Gastrocnemius medialis (tissue), 4 donors: ENCODE results near the gene THAP11. TPM values are rescaled to one million over a fixed set of nuclear protein-coding genes. Genes with fewer than 3 reads are reported as not detected.

Source experiments
- ATAC-seq, 2 donors: fragments of 150-250 bp; one replicate each; pipeline ENCODE4 v1.9.1; 2016
- DNase-seq, 2 donors: peaks; one replicate each; pipeline ENCODE4 v3.0.0-alpha.2; 2019
- H3K27ac ChIP-seq, 4 donors: fragments of 200-600 bp; sonication (generic); 1 replicate in 1 of 4; 2 replicates in 3 of 4; pipeline ENCODE4 v1.5.1; 2016 to 2018; ENCODE audit warnings: mild to moderate bottlenecking in 2 of 4, moderate library complexity in 1 of 4
- H3K27me3 ChIP-seq, 3 donors: fragments of 200-600 bp; sonication (generic) in 2 of 3; 1 replicate in 1 of 3; 2 replicates in 2 of 3; pipeline versions ENCODE4 v1.5.1 to v1.6.0; 2016 to 2019; ENCODE audit warnings: mild to moderate bottlenecking in 1 of 3, moderate library complexity in 1 of 3
- H3K36me3 ChIP-seq, 2 donors: fragments of 200-600 bp; sonication (generic) in 1 of 2; one replicate each; pipeline ENCODE4 v1.5.1; 2017 to 2018
- H3K4me1 ChIP-seq, 2 donors: fragments of 200-600 bp; sonication (generic) in 1 of 2; one replicate each; pipeline ENCODE4 v1.5.1; 2016 to 2017; ENCODE audit warnings: mild to moderate bottlenecking in 2 of 2
- H3K4me3 ChIP-seq, 4 donors: fragments of 200-600 bp; sonication (generic) in 3 of 4; 1 replicate in 1 of 4; 2 replicates in 3 of 4; pipeline ENCODE4 v1.5.1; 2016 to 2019; ENCODE audit warnings: mild to moderate bottlenecking in 2 of 4
- H3K9me3 ChIP-seq, 3 donors: fragments of 200-600 bp; sonication (generic) in 2 of 3; 1 replicate in 1 of 3; 2 replicates in 2 of 3; pipeline ENCODE4 v1.5.1; 2016 to 2019
- POLR2A ChIP-seq, 2 donors: fragments of 450-650 bp; IDR thresholded peaks; one replicate each; pipeline ENCODE4 v1.6.1; 2017; ENCODE audit warnings: antibody characterized with exemption in 2 of 2, mild to moderate bottlenecking in 2 of 2, moderate library complexity in 2 of 2
- in situ Hi-C, 4 donors: fragments of 200-750 bp; cut with MboI; loops; one replicate each; pipeline versions ENCODE4 v1.15.0 to v1.8.0; 2017; ENCODE audit warnings: low sequenced_read_pairs in 4 of 4
- intact Hi-C: fragments of 100-400 bp; cut with DNase I; formaldehyde crosslinking; loops from one replicate; pipeline ENCODE4 v1.15.1; 2023; ENCODE audit warnings: low total_unique reads
- total RNA-seq, 4 donors: library from RNA; depleted of rRNA; stranded (reverse); fragments of >200 nt; gene quantifications; one replicate each; pipeline versions ENCODE4 v1.1.0 to v1.2.3, GENCODE V29; 2016
- TF ChIP-seq, protein P1 (sequence below), 5 experiments: fragments of 450-650 bp in 3 of 5; fragments of 200-600 bp in 2 of 5; sonication (generic) in 2 of 5; IDR thresholded peaks in 4 of 5; conservative IDR thresholded peaks in 1 of 5; 1 replicate in 4 of 5; 2 replicates in 1 of 5; pipeline ENCODE4 v1.5.1; 2016 to 2019; ENCODE audit warnings: antibody characterized with exemption in 5 of 5, mild to moderate bottlenecking in 3 of 5, moderate library complexity in 3 of 5

THAP11 gene
- total RNA-seq, 4 donors from 2014 or later = 61.9 to 120 (median 102) TPM

DNA sequence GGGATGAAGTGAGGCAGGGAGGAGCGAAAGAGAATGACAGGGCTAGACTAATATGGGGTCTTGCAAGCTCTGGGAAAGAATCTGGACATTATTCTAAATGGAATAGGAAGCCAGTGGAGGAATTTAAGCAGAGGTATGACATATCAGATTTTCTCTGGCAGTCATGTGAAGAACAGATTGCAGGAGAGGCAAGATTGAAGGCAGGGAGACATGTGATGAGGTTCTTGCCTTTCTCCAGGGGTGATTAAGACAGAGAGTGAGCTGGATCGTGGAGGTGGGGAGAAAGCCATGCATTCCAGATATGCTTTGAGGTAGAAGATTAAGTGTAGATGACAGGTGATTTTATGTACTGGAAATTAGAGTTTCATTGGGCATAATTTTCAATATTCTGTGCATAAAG is 4.3 kb upstream of the THAP11 start:
- in situ Hi-C loops = no loop called here
- H3K27me3 ChIP-seq = no peaks in the 10 kb centered on the region
- intact Hi-C loops = no loop called here
- H3K36me3 ChIP-seq = no peaks in the 10 kb centered on the region
- H3K27ac ChIP-seq = no peak overlapping the region
- no peak overlapping the region for H3K4me3 ChIP-seq
- TF ChIP-seq, protein P1, sequence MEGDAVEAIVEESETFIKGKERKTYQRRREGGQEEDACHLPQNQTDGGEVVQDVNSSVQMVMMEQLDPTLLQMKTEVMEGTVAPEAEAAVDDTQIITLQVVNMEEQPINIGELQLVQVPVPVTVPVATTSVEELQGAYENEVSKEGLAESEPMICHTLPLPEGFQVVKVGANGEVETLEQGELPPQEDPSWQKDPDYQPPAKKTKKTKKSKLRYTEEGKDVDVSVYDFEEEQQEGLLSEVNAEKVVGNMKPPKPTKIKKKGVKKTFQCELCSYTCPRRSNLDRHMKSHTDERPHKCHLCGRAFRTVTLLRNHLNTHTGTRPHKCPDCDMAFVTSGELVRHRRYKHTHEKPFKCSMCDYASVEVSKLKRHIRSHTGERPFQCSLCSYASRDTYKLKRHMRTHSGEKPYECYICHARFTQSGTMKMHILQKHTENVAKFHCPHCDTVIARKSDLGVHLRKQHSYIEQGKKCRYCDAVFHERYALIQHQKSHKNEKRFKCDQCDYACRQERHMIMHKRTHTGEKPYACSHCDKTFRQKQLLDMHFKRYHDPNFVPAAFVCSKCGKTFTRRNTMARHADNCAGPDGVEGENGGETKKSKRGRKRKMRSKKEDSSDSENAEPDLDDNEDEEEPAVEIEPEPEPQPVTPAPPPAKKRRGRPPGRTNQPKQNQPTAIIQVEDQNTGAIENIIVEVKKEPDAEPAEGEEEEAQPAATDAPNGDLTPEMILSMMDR (IDR thresholded peaks at IDR 0.05 in 4 of 5, conservative IDR thresholded peaks at IDR 0.05 in 1 of 5) = no peak
- TF ChIP-seq POLR2A (IDR thresholded peaks at IDR 0.05) = no peak
- no peak for ATAC-seq
- H3K4me1 ChIP-seq = peaks cover 16 to 21% of the 10 kb centered on the region in 2 donors
- H3K9me3 ChIP-seq = no peaks in the 10 kb centered on the region
- DNase-seq = no peak

- H3K36me3 ChIP-seq = no peaks in the 10 kb centered on the region
- no peaks in the 10 kb centered on the region for H3K27me3 ChIP-seq
- TF ChIP-seq, protein P1 (IDR thresholded peaks at IDR 0.05 in 4 of 5, conservative IDR thresholded peaks at IDR 0.05 in 1 of 5) = no peak
- TF ChIP-seq POLR2A (IDR thresholded peaks at IDR 0.05) = no peak
- in situ Hi-C loops = no loop called here
- peaks cover 39 to 43% of the 10 kb centered on the region in 2 donors for H3K4me1 ChIP-seq
- H3K9me3 ChIP-seq = no peaks in the 10 kb centered on the region
- peak overlapping the region; percentile 76 to 95 (median 78) for H3K4me3 ChIP-seq
- H3K27ac ChIP-seq = peak overlapping the region; percentile 98 to 100 (median 99)
- ATAC-seq (peak; percentile 6 to 13), DNase-seq (no peak)
- intact Hi-C loops = loop anchor here (5.0 to 10.0 kb wide), 2 partner anchors 86 to 277 kb away; partner anchors contain the start of gene CTCF
Observed at GRCh38 chr16:67841198-67841815, 813 bp upstream of the THAP11 start.

- peak overlapping the region; percentile 76 to 95 (median 78) for H3K4me3 ChIP-seq
- H3K9me3 ChIP-seq = no peaks in the 10 kb centered on the region
- H3K4me1 ChIP-seq = peaks cover 40 to 48% of the 10 kb centered on the region in 2 donors
- ATAC-seq (peak; percentile 20 to 24), DNase-seq (peak; percentile 24 to 56)
- peak overlapping the region; percentile 98 to 100 (median 99) for H3K27ac ChIP-seq
- TF ChIP-seq, protein P1 (IDR thresholded peaks at IDR 0.05 in 4 of 5, conservative IDR thresholded peaks at IDR 0.05 in 1 of 5) = no peak
- TF ChIP-seq POLR2A (IDR thresholded peaks at IDR 0.05) = peak in 1 of 2 donors; percentile 23
- no peaks in the 10 kb centered on the region for H3K27me3 ChIP-seq
- intact Hi-C loops (loop anchor here (1.0 to 10.0 kb wide), 3 partner anchors 21 to 278 kb away; partner anchors contain the start of gene CTCF), in situ Hi-C loops (no loop called here)
- H3K36me3 ChIP-seq = no peaks in the 10 kb centered on the region
Observed at GRCh38 chr16:67842509-67843342, 606 bp downstream of the THAP11 start.

DNA sequence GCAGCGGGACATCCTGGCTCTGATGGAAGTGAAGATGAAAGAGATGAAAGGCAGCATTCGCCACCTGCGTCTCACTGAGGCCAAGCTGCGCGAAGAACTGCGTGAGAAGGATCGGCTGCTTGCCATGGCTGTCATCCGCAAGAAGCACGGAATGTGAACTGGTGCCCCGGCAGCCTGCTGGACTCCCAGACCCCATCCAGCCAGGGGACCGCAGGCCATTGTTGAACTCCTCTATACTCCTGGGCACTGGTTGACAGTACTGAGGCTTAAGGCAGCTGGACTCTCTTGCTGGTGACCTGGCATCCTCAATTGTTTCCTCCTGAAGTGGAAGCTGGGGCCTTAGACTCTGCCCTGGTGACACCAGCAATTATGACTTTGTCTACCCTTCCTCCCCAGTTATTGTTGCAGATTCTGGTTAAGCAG is 1.2 kb downstream of the THAP11 start:
- peaks cover 46 to 54% of the 10 kb centered on the region in 2 donors for H3K4me1 ChIP-seq
- no peak for ATAC-seq
- in situ Hi-C loops = no loop called here
- no peak for TF ChIP-seq POLR2A (IDR thresholded peaks at IDR 0.05)
- TF ChIP-seq, protein P1 (IDR thresholded peaks at IDR 0.05 in 4 of 5, conservative IDR thresholded peaks at IDR 0.05 in 1 of 5) = no peak
- no peaks in the 10 kb centered on the region for H3K27me3 ChIP-seq
- no peaks in the 10 kb centered on the region for H3K9me3 ChIP-seq
- intact Hi-C loops = loop anchor here (5.0 to 10.0 kb wide), 2 partner anchors 84 to 279 kb away; partner anchors contain the start of gene CTCF
- H3K4me3 ChIP-seq = peak overlapping the region; percentile 76 to 95 (median 78)
- H3K27ac ChIP-seq = peak overlapping the region; percentile 98 to 100 (median 99)
- H3K36me3 ChIP-seq = no peaks in the 10 kb centered on the region
- no peak for DNase-seq
